ENCODE measurements around the gene PHF21B.
A peak's percentile ranks its signal among the peaks of the same experiment; 100 is the strongest.
"Not testable (repeated sequence)": the region's sequence is repeated elsewhere in the genome, so short reads cannot be mapped to it uniquely, and the experiment has no call there.

The PHF21B gene

GRCh38 chr22:44962741-44963454 is 46.9 kb downstream of the PHF21B start:
- peaks cover 5% of the 10 kb centered on the region for H3K9me3 ChIP-seq (ENCODE audit: control insufficient read depth, insufficient read depth, low read depth, low read length)
- no peak overlapping the region for H3K9ac ChIP-seq (ENCODE audit: low read length)
- no peak overlapping the region for H3K27ac ChIP-seq (ENCODE audit: low read depth, low read length)
- H3K27me3 ChIP-seq (ENCODE audit: control insufficient read depth, insufficient read depth, low read length) = no peaks in the 10 kb centered on the region
- H3K36me3 ChIP-seq (ENCODE audit: control insufficient read depth, insufficient read depth, low read length) = peaks cover 24% of the 10 kb centered on the region
- H3K4me3 ChIP-seq (ENCODE audit: low read depth, low read length) = no peak overlapping the region
- peaks cover 22% of the 10 kb centered on the region for H3K4me1 ChIP-seq (ENCODE audit: control insufficient read depth, insufficient read depth, low read length)

GRCh38 chr22:44961682-44962081 is 48.1 kb downstream of the PHF21B start:
- not testable (repeated sequence) for H3K9me3 ChIP-seq (ENCODE audit: control insufficient read depth, insufficient read depth, low read depth, low read length); H3K4me3 ChIP-seq (ENCODE audit: low read depth, low read length); H3K9ac ChIP-seq (ENCODE audit: low read length); H3K27ac ChIP-seq (ENCODE audit: low read depth, low read length); H3K27me3 ChIP-seq (ENCODE audit: control insufficient read depth, insufficient read depth, low read length)
- peaks cover 33% of the 10 kb centered on the region for H3K4me1 ChIP-seq (ENCODE audit: control insufficient read depth, insufficient read depth, low read length)
- H3K36me3 ChIP-seq (ENCODE audit: control insufficient read depth, insufficient read depth, low read length) = peaks cover 20% of the 10 kb centered on the region

GRCh38 chr22:44956840-44957767 is 52.7 kb downstream of the PHF21B start:
- H3K9me3 ChIP-seq (ENCODE audit: control insufficient read depth, insufficient read depth, low read depth, low read length) = peaks cover under 1% of the 10 kb centered on the region; the same call in 1 of the 2 replicates
- H3K27me3 ChIP-seq (ENCODE audit: control insufficient read depth, insufficient read depth, low read length) = no peaks in the 10 kb centered on the region
- H3K36me3 ChIP-seq (ENCODE audit: control insufficient read depth, insufficient read depth, low read length) = peaks cover 5% of the 10 kb centered on the region; the same call in 1 of the 2 replicates
- peaks cover 42% of the 10 kb centered on the region for H3K4me1 ChIP-seq (ENCODE audit: control insufficient read depth, insufficient read depth, low read length)
- H3K27ac ChIP-seq (ENCODE audit: low read depth, low read length) = no peak overlapping the region
- no peak overlapping the region for H3K9ac ChIP-seq (ENCODE audit: low read length)
- H3K4me3 ChIP-seq (ENCODE audit: low read depth, low read length) = no peak overlapping the region

- Histone ChIP-seq H3K27me3 (ENCODE audit: control insufficient read depth, insufficient read depth, low read length) (no peaks in the 10 kb centered on the region), H3K9me3 (ENCODE audit: control insufficient read depth, insufficient read depth, low read depth, low read length) (peaks cover 15% of the 10 kb centered on the region), H3K4me3 (ENCODE audit: low read depth, low read length) (no peak overlapping the region), H3K4me1 (ENCODE audit: control insufficient read depth, insufficient read depth, low read length) (peaks cover 42% of the 10 kb centered on the region), H3K27ac (ENCODE audit: low read depth, low read length) (no peak overlapping the region), H3K9ac (ENCODE audit: low read length) (no peak overlapping the region), H3K36me3 (ENCODE audit: control insufficient read depth, insufficient read depth, low read length) (peaks cover 21% of the 10 kb centered on the region)
These were observed 54.7 kb downstream of the PHF21B start for GRCh38 chr22:44955102-44955501.

GRCh38 chr22:44954149-44954548 is 55.7 kb downstream of the PHF21B start:
- Histone ChIP-seq H3K36me3 (ENCODE audit: control insufficient read depth, insufficient read depth, low read length) (peaks cover 21% of the 10 kb centered on the region), H3K27me3 (ENCODE audit: control insufficient read depth, insufficient read depth, low read length) (no peaks in the 10 kb centered on the region), H3K9me3 (ENCODE audit: control insufficient read depth, insufficient read depth, low read depth, low read length) (peaks cover 15% of the 10 kb centered on the region), H3K9ac (ENCODE audit: low read length) (no peak overlapping the region), H3K4me1 (ENCODE audit: control insufficient read depth, insufficient read depth, low read length) (peaks cover 42% of the 10 kb centered on the region), H3K4me3 (ENCODE audit: low read depth, low read length) (no peak overlapping the region), H3K27ac (ENCODE audit: low read depth, low read length) (no peak overlapping the region)

- Histone ChIP-seq H3K4me3 (ENCODE audit: low read depth, low read length) (peak overlapping the region; percentile 8; the same call in 1 of the 2 replicates), H3K36me3 (ENCODE audit: control insufficient read depth, insufficient read depth, low read length) (peaks cover 21% of the 10 kb centered on the region), H3K4me1 (ENCODE audit: control insufficient read depth, insufficient read depth, low read length) (peaks cover 40% of the 10 kb centered on the region), H3K27me3 (ENCODE audit: control insufficient read depth, insufficient read depth, low read length) (no peaks in the 10 kb centered on the region), H3K9ac (ENCODE audit: low read length) (no peak overlapping the region), H3K27ac (ENCODE audit: low read depth, low read length) (no peak overlapping the region), H3K9me3 (ENCODE audit: control insufficient read depth, insufficient read depth, low read depth, low read length) (peaks cover 15% of the 10 kb centered on the region)
These were observed 56.7 kb downstream of the PHF21B start for GRCh38 chr22:44952863-44953746.

GRCh38 chr22:44951510-44951816 is 58.3 kb downstream of the PHF21B start:
- Histone ChIP-seq H3K36me3 (ENCODE audit: control insufficient read depth, insufficient read depth, low read length) (peaks cover 24% of the 10 kb centered on the region), H3K27me3 (ENCODE audit: control insufficient read depth, insufficient read depth, low read length) (no peaks in the 10 kb centered on the region), H3K27ac (ENCODE audit: low read depth, low read length) (no peak overlapping the region), H3K4me1 (ENCODE audit: control insufficient read depth, insufficient read depth, low read length) (peaks cover 27% of the 10 kb centered on the region), H3K9ac (ENCODE audit: low read length) (no peak overlapping the region), H3K9me3 (ENCODE audit: control insufficient read depth, insufficient read depth, low read depth, low read length) (peaks cover 15% of the 10 kb centered on the region), H3K4me3 (ENCODE audit: low read depth, low read length) (no peak overlapping the region)

GRCh38 chr22:44950806-44951509 is 58.8 kb downstream of the PHF21B start:
- H3K27ac ChIP-seq (ENCODE audit: low read depth, low read length) = no peak overlapping the region
- no peak overlapping the region for H3K9ac ChIP-seq (ENCODE audit: low read length)
- peaks cover 26% of the 10 kb centered on the region for H3K4me1 ChIP-seq (ENCODE audit: control insufficient read depth, insufficient read depth, low read length)
- peaks cover 28% of the 10 kb centered on the region for H3K36me3 ChIP-seq (ENCODE audit: control insufficient read depth, insufficient read depth, low read length)
- H3K27me3 ChIP-seq (ENCODE audit: control insufficient read depth, insufficient read depth, low read length) = no peaks in the 10 kb centered on the region
- peaks cover 15% of the 10 kb centered on the region for H3K9me3 ChIP-seq (ENCODE audit: control insufficient read depth, insufficient read depth, low read depth, low read length)
- H3K4me3 ChIP-seq (ENCODE audit: low read depth, low read length) = no peak overlapping the region

- Histone ChIP-seq H3K36me3 (ENCODE audit: control insufficient read depth, insufficient read depth, low read length) (peaks cover 36% of the 10 kb centered on the region), H3K9ac (ENCODE audit: low read length) (no peak overlapping the region), H3K9me3 (ENCODE audit: control insufficient read depth, insufficient read depth, low read depth, low read length) (peaks cover 15% of the 10 kb centered on the region), H3K4me3 (ENCODE audit: low read depth, low read length) (no peak overlapping the region), H3K27ac (ENCODE audit: low read depth, low read length) (no peak overlapping the region), H3K27me3 (ENCODE audit: control insufficient read depth, insufficient read depth, low read length) (no peaks in the 10 kb centered on the region), H3K4me1 (ENCODE audit: control insufficient read depth, insufficient read depth, low read length) (peaks cover 19% of the 10 kb centered on the region)
These were observed 62.0 kb downstream of the PHF21B start for GRCh38 chr22:44947846-44948245.

GRCh38 chr22:44947049-44947448 is 62.8 kb downstream of the PHF21B start:
- H3K27ac ChIP-seq (ENCODE audit: low read depth, low read length) = no peak overlapping the region
- H3K9ac ChIP-seq (ENCODE audit: low read length) = no peak overlapping the region
- H3K27me3 ChIP-seq (ENCODE audit: control insufficient read depth, insufficient read depth, low read length) = no peaks in the 10 kb centered on the region
- no peak overlapping the region for H3K4me3 ChIP-seq (ENCODE audit: low read depth, low read length)
- H3K9me3 ChIP-seq (ENCODE audit: control insufficient read depth, insufficient read depth, low read depth, low read length) = peaks cover 15% of the 10 kb centered on the region
- peaks cover 36% of the 10 kb centered on the region for H3K36me3 ChIP-seq (ENCODE audit: control insufficient read depth, insufficient read depth, low read length)
- peaks cover 23% of the 10 kb centered on the region for H3K4me1 ChIP-seq (ENCODE audit: control insufficient read depth, insufficient read depth, low read length)

All from HUES6 (cell line).